Measurements from ENCODE around the gene PAPPA2.

DNA sequence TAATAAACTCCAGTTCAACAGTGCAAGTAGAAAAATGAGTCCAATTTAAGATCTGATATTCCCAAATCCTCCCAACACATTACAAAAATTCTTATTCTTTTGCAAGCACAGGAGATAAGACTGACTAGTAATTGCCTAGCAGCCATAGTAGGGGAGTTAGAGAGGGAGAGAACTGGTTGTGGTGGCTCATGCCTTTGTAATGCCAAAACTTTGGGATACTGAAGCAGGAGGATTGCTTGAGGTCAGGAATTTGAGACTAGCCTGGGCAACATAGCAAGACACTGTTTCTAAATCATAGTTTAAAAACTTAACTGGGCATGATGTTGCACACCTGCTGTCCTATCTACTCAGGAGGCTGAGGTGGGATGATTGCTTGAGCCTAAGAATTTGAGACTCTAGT, 26.7 kb upstream of the PAPPA2 start:
- TF ChIP-seq, protein P1, sequence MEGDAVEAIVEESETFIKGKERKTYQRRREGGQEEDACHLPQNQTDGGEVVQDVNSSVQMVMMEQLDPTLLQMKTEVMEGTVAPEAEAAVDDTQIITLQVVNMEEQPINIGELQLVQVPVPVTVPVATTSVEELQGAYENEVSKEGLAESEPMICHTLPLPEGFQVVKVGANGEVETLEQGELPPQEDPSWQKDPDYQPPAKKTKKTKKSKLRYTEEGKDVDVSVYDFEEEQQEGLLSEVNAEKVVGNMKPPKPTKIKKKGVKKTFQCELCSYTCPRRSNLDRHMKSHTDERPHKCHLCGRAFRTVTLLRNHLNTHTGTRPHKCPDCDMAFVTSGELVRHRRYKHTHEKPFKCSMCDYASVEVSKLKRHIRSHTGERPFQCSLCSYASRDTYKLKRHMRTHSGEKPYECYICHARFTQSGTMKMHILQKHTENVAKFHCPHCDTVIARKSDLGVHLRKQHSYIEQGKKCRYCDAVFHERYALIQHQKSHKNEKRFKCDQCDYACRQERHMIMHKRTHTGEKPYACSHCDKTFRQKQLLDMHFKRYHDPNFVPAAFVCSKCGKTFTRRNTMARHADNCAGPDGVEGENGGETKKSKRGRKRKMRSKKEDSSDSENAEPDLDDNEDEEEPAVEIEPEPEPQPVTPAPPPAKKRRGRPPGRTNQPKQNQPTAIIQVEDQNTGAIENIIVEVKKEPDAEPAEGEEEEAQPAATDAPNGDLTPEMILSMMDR (IDR thresholded peaks at IDR 0.05), result no peak
- no peak for TF ChIP-seq EZH2 (IDR thresholded peaks at IDR 0.05; ENCODE audit: borderline replicate concordance, insufficient read depth, low read depth, low read length, poor library complexity, severe bottlenecking)

Measured in B cell (primary cell).